ENCODE measurements around the gene HDGFL3. TPM values are rescaled to one million over a fixed set of nuclear protein-coding genes. Genes with fewer than 3 reads are reported as not detected.
A peak's percentile ranks its signal among the peaks of the same experiment; 100 is the strongest.

HDGFL3 gene
- total RNA-seq, 2 donors from 2014 or later = 22.8 to 58.2 TPM

DNA sequence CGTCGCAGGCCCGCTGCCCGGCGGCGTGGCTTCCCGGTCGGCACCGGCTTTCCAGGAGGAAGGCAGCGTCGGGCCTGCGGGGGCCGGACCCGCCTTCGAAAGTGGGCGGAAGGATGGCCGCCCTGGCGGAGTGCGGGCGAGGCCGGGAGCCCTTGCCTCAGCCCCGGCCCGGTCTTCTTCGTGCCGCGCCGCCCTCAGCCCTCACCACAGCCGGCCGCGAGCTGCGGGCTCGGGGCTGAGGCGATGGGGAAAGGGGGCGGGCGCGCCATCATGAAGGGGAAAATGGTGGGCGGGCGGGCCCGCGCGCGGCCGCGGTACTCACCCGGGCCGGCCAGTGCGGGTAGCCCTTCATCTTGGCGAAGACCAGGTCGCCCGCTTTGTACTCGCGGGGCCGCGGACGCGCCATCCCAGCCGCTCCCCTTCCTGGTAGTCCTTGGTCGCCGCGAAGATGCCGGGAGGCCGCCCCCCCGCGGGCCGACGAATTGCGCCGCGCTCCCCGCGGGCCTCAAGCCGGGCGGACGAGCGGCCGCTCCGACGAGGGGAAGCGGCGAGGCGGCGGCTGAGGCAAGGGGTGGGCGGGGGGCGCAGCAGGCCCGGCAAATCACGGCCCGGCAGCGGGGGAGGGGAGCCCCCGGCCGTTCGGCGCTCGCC is 489 bp downstream of the HDGFL3 start:
- H3K4me1 Mint-ChIP-seq (ENCODE audit: low read depth) = peaks cover 18% of the 10 kb centered on the region
- H3K36me3 Mint-ChIP-seq (ENCODE audit: insufficient read depth in 2 of 2) = peaks cover 0 to 4% of the 10 kb centered on the region in 2 donors
- H3K9me3 Mint-ChIP-seq = no peaks in the 10 kb centered on the region
- peak overlapping the region in 1 of 2 donors; percentile 83 for H3K4me3 Mint-ChIP-seq
- ATAC-seq (replicated peaks in 1 of 2) (peak; percentile 52 to 56), DNase-seq (peak; percentile 37 to 48)
- H3K27me3 Mint-ChIP-seq (ENCODE audit: low read depth) = peaks cover 30% of the 10 kb centered on the region
- no peak overlapping the region for H3K27ac Mint-ChIP-seq

GRCh38 chr15:83206526-83207008 is 1.1 kb downstream of the HDGFL3 start:
- no peak for ATAC-seq (replicated peaks in 1 of 2)
- Mint-ChIP-seq H3K4me3 (peak overlapping the region; percentile 83 to 93), H3K4me1 (ENCODE audit: low read depth) (peaks cover 24% of the 10 kb centered on the region), H3K9me3 (no peaks in the 10 kb centered on the region), H3K36me3 (ENCODE audit: insufficient read depth in 2 of 2) (peaks cover 0 to 4% of the 10 kb centered on the region in 2 donors), H3K27ac (peak overlapping the region; percentile 89), H3K27me3 (ENCODE audit: low read depth) (peaks cover 36% of the 10 kb centered on the region)
- no peak for DNase-seq

DNA sequence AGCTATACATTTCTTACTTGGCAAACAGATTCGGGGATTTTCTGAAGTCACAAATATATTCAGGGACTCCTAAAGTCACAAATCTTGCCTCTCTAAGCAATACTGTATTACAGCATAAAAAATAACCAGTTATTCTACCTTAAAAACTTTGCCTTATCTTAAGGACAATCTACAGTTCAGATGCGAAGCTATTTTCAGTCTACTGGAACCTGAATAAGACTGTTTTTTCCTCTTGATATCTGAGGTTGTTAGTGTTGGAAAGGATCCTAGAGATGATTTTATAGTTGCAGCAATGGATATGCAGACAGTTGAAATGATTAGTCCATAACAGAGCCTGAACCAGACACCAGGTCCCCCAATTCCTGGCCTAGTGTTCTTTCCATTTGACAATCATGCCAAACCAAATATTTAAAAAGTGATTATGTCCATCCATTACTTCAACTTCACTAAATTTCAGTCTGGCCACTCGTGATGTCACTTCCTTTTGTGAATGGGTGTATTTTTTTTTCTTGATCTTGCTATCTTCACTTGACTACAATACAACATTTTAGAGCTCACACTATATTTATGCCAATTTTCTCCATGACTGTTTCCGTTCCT is 1.8 kb downstream of the HDGFL3 start:
- H3K27me3 Mint-ChIP-seq (ENCODE audit: low read depth) = peaks cover 38% of the 10 kb centered on the region
- H3K36me3 Mint-ChIP-seq (ENCODE audit: insufficient read depth in 2 of 2) = peaks cover 0 to 4% of the 10 kb centered on the region in 2 donors
- peak overlapping the region; percentile 89 for H3K27ac Mint-ChIP-seq
- ATAC-seq (replicated peaks in 1 of 2) (no peak), DNase-seq (no peak)
- H3K4me3 Mint-ChIP-seq = peak overlapping the region; percentile 83 to 93
- peaks cover 28% of the 10 kb centered on the region for H3K4me1 Mint-ChIP-seq (ENCODE audit: low read depth)
- H3K9me3 Mint-ChIP-seq = no peaks in the 10 kb centered on the region

DNA sequence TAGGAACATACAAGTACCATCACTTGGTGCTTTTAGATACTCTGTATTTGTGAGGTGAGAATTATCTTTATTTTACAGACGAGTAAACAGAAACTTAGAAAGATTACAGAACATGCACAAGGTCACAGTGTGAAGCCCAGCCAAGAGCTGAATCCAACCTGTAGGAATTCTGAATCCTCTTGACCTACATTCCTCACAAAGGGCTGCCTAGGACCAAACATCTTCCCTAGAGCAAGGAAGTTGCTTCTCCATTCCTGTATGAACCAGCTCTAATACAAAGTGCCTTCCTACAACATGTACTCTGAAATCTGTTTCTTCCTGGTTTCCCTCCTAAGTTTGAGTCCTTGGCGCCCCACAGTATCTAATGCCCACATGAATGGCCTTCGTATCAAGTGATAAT is 2.9 kb downstream of the HDGFL3 start:
- Mint-ChIP-seq H3K36me3 (ENCODE audit: insufficient read depth in 2 of 2) (peaks cover 0 to 4% of the 10 kb centered on the region in 2 donors), H3K27ac (no peak overlapping the region), H3K4me3 (no peak overlapping the region), H3K4me1 (ENCODE audit: low read depth) (peaks cover 39% of the 10 kb centered on the region), H3K27me3 (ENCODE audit: low read depth) (peaks cover 38% of the 10 kb centered on the region), H3K9me3 (no peaks in the 10 kb centered on the region)
- no peak for ATAC-seq (replicated peaks in 1 of 2)
- DNase-seq = no peak

DNA sequence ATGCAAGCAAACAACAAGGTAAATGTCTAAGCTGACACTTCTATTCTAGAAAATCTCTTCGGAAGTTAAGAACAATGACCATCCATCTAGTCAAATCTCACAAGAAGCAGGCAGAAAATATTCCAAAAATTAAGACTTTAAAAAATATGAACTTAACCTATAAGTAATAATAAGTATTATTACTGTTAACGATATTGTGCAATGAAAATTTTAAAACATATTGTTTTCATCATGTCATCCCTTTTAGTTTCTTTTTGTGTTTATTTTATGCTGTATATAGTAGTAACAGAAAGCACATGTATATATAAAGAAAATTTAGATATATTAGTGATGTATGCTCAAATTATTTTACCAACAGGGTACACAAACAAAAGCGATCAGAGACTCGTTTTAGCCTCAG is 4.1 kb downstream of the HDGFL3 start:
- no peak overlapping the region for H3K4me3 Mint-ChIP-seq
- H3K36me3 Mint-ChIP-seq (ENCODE audit: insufficient read depth in 2 of 2) = peaks cover 0 to 4% of the 10 kb centered on the region in 2 donors
- peaks cover 51% of the 10 kb centered on the region for H3K4me1 Mint-ChIP-seq (ENCODE audit: low read depth)
- ATAC-seq (replicated peaks in 1 of 2) (no peak), DNase-seq (no peak)
- peaks cover 38% of the 10 kb centered on the region for H3K27me3 Mint-ChIP-seq (ENCODE audit: low read depth)
- no peaks in the 10 kb centered on the region for H3K9me3 Mint-ChIP-seq
- no peak overlapping the region for H3K27ac Mint-ChIP-seq

- DNase-seq (no peak), ATAC-seq (replicated peaks in 1 of 2) (peak; percentile 42 to 45)
- Mint-ChIP-seq H3K4me1 (ENCODE audit: low read depth) (peaks cover 57% of the 10 kb centered on the region), H3K36me3 (ENCODE audit: insufficient read depth in 2 of 2) (no peaks in the 10 kb centered on the region), H3K27me3 (ENCODE audit: low read depth) (peaks cover 39% of the 10 kb centered on the region), H3K27ac (peak overlapping the region; percentile 82), H3K4me3 (peak overlapping the region; percentile 47 to 67), H3K9me3 (no peaks in the 10 kb centered on the region)
Observed at GRCh38 chr15:83200589-83200988, 7.0 kb downstream of the HDGFL3 start.

- peak overlapping the region; percentile 47 to 67 for H3K4me3 Mint-ChIP-seq
- H3K36me3 Mint-ChIP-seq (ENCODE audit: insufficient read depth in 2 of 2) = no peaks in the 10 kb centered on the region
- H3K27ac Mint-ChIP-seq = peak overlapping the region; percentile 82
- H3K9me3 Mint-ChIP-seq = no peaks in the 10 kb centered on the region
- H3K4me1 Mint-ChIP-seq (ENCODE audit: low read depth) = peaks cover 57% of the 10 kb centered on the region
- DNase-seq = peak; percentile 8 to 12
- H3K27me3 Mint-ChIP-seq (ENCODE audit: low read depth) = peaks cover 42% of the 10 kb centered on the region
- ATAC-seq (replicated peaks in 1 of 2) = peak; percentile 66 to 71
Observed at GRCh38 chr15:83200162-83200561, 7.5 kb downstream of the HDGFL3 start.

DNA sequence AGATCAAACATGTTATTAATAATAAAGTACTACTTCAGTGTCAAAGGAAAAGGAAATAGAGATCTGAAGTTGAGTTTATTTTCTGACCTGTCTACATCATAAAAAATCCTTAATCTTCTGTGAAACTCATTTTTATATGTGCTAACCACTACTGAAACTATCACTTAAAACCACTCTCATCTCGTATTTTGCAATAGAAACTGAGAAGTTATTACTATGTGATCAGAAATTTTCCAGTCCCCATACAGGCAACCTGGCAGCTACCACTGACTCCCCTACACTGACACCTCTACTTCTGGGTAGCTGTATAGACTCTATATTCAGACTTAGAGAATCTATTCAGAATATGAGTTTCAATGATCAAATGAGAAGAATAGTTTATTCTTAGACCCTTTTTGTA is 8.3 kb downstream of the HDGFL3 start:
- peaks cover 47% of the 10 kb centered on the region for H3K27me3 Mint-ChIP-seq (ENCODE audit: low read depth)
- H3K4me3 Mint-ChIP-seq = peak overlapping the region; percentile 47 to 67
- peaks cover 57% of the 10 kb centered on the region for H3K4me1 Mint-ChIP-seq (ENCODE audit: low read depth)
- peak; percentile 89 to 91 for ATAC-seq (replicated peaks in 1 of 2)
- DNase-seq = peak; percentile 10 to 52
- H3K27ac Mint-ChIP-seq = peak overlapping the region; percentile 57
- H3K36me3 Mint-ChIP-seq (ENCODE audit: insufficient read depth in 2 of 2) = no peaks in the 10 kb centered on the region
- H3K9me3 Mint-ChIP-seq = no peaks in the 10 kb centered on the region

GRCh38 chr15:83198476-83198875 is 9.1 kb downstream of the HDGFL3 start:
- no peaks in the 10 kb centered on the region for H3K9me3 Mint-ChIP-seq
- H3K4me3 Mint-ChIP-seq = peak overlapping the region; percentile 47 to 67
- no peak for DNase-seq
- H3K27ac Mint-ChIP-seq = no peak overlapping the region
- H3K36me3 Mint-ChIP-seq (ENCODE audit: insufficient read depth in 2 of 2) = no peaks in the 10 kb centered on the region
- peaks cover 44% of the 10 kb centered on the region for H3K27me3 Mint-ChIP-seq (ENCODE audit: low read depth)
- H3K4me1 Mint-ChIP-seq (ENCODE audit: low read depth) = peaks cover 57% of the 10 kb centered on the region
- ATAC-seq (replicated peaks in 1 of 2) = peak in 1 of 2 donors; percentile 7

DNA sequence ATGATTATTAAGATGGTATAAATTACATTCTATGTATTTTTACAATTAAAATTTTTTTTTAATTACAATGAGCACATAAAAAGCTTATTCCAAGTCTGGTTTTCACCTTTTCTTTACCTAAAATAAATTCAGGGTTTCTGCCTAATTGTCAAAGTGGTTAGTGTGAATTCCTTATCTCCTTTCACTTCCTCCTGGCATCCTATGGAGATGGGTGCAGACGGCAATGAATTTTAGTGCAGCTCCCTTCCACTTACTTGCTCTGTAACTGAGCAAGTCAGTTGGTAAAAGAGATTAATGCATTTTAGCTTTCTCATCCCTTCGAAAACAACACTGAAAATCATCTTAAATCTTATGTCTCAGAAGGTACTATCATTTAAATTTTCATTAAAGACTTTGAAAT is 13.1 kb downstream of the HDGFL3 start:
- H3K9me3 Mint-ChIP-seq = peaks cover 0 to 2% of the 10 kb centered on the region in 2 donors
- H3K27ac Mint-ChIP-seq = no peak overlapping the region
- H3K4me1 Mint-ChIP-seq (ENCODE audit: low read depth) = peaks cover 22% of the 10 kb centered on the region
- DNase-seq (no peak), ATAC-seq (replicated peaks in 1 of 2) (no peak)
- no peak overlapping the region for H3K4me3 Mint-ChIP-seq
- peaks cover 41% of the 10 kb centered on the region for H3K27me3 Mint-ChIP-seq (ENCODE audit: low read depth)
- H3K36me3 Mint-ChIP-seq (ENCODE audit: insufficient read depth in 2 of 2) = peaks cover 2 to 4% of the 10 kb centered on the region in 2 donors

DNA sequence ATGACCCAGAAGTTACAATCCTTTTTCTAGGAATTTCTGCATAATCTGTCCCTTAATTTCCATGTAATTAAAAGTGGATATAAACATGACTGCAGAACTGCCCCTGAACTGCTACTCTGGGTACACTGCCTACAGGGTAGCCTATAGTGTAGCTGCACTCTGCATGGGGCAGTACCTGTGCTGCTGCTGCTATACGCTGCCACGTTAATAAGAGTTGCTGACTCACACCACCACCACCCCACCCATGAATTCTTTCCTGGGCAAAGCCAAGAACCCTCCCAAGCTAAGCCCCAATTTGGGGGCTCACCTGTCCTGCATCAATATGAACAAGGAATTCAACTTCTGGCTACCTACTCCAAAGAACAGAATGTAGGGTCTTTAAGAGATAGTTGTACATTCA is 13.9 kb downstream of the HDGFL3 start:
- Mint-ChIP-seq H3K27me3 (ENCODE audit: low read depth) (peaks cover 46% of the 10 kb centered on the region), H3K4me1 (ENCODE audit: low read depth) (peaks cover 14% of the 10 kb centered on the region), H3K36me3 (ENCODE audit: insufficient read depth in 2 of 2) (peaks cover 2 to 7% of the 10 kb centered on the region in 2 donors), H3K27ac (no peak overlapping the region), H3K9me3 (peaks cover 2% of the 10 kb centered on the region in 2 donors), H3K4me3 (no peak overlapping the region)
- no peak for DNase-seq
- no peak for ATAC-seq (replicated peaks in 1 of 2)

- DNase-seq (no peak), ATAC-seq (replicated peaks in 1 of 2) (no peak)
- peaks cover 2 to 10% of the 10 kb centered on the region in 2 donors for H3K36me3 Mint-ChIP-seq (ENCODE audit: insufficient read depth in 2 of 2)
- H3K27me3 Mint-ChIP-seq (ENCODE audit: low read depth) = peaks cover 50% of the 10 kb centered on the region
- H3K4me1 Mint-ChIP-seq (ENCODE audit: low read depth) = peaks cover 6% of the 10 kb centered on the region
- H3K9me3 Mint-ChIP-seq = peaks cover 2 to 4% of the 10 kb centered on the region in 2 donors
- no peak overlapping the region for H3K27ac Mint-ChIP-seq
- no peak overlapping the region for H3K4me3 Mint-ChIP-seq
Observed at GRCh38 chr15:83192742-83193141, 14.9 kb downstream of the HDGFL3 start.

DNA sequence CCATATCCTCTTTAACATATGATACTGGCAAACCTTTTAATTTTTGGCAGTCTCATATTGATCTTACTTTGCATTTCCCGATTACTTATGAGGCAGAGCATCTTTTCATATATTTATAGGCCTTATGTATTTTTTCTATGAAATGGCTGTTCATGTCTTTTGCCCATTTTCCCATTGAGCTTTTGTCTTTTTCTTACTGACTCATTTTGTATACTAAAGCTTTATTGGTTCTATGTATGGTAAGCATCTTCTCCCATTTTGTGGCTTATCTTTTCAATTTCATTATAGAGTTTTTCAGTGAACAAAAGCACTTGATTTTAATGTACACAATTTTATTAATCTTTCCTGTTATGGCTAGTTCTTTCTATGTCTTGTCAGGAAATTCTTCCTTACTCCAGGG is 17.2 kb downstream of the HDGFL3 start:
- peaks cover 46% of the 10 kb centered on the region for H3K27me3 Mint-ChIP-seq (ENCODE audit: low read depth)
- H3K4me3 Mint-ChIP-seq = no peak overlapping the region
- no peak overlapping the region for H3K27ac Mint-ChIP-seq
- H3K4me1 Mint-ChIP-seq (ENCODE audit: low read depth) = no peaks in the 10 kb centered on the region
- H3K36me3 Mint-ChIP-seq (ENCODE audit: insufficient read depth in 2 of 2) = peaks cover 2 to 10% of the 10 kb centered on the region in 2 donors
- no peak for ATAC-seq (replicated peaks in 1 of 2)
- peaks cover 2 to 4% of the 10 kb centered on the region in 2 donors for H3K9me3 Mint-ChIP-seq
- no peak for DNase-seq
